Panc1 (cell line): ENCODE data around the gene LIPK. TPM values are rescaled to one million over a fixed set of nuclear protein-coding genes. Genes with fewer than 3 reads are reported as not detected.

Source experiments
- ATAC-seq: fragments of 200-7000 bp; cut with Tn5 transposase; 2 replicates; pipeline ENCODE4 v1.9.1; 2020; ENCODE audit warnings: mild to moderate bottlenecking, moderate library complexity
- Bru-seq: library from RNA; stranded (reverse); fragments of 400-500 nt; gene quantifications from one replicate; lab custom pipeline; 2021; lab: Mats Ljungman, UMichigan
- BruChase-seq, 2 experiments: library from RNA; stranded (reverse); fragments of 400-500 nt; gene quantifications; one replicate each; lab custom pipeline; 2021; lab: Mats Ljungman, UMichigan
- BruUV-seq: library from RNA; stranded (reverse); fragments of 400-500 nt; replicated peaks from 2 replicates; lab custom pipeline; 2021; lab: Mats Ljungman, UMichigan
- CTCF ChIA-PET: fragments of 300-600 bp; sonication (Branson Sonifier 250); formaldehyde crosslinking; loops from one replicate; lab custom pipeline; 2022; ENCODE audit warnings: antibody characterized with exemption; lab: Charles Lee
- POLR2A ChIA-PET: fragments of 300-600 bp; sonication (Branson Sonifier 250); formaldehyde crosslinking; loops from one replicate; lab custom pipeline; 2022; ENCODE audit warnings: antibody characterized with exemption; lab: Charles Lee
- DNase-seq: peaks from one replicate; pipeline ENCODE4 v3.0.0-alpha.2; 2010; ENCODE audit warnings: low read depth, low spot score
- H3K27ac ChIP-seq: 2 replicates; pipeline ENCODE4 v1.5.1; 2011; ENCODE audit warnings: mild to moderate bottlenecking, low read length, inconsistent platforms
- H3K27me3 ChIP-seq: fragments of 200-500 bp; sonication (Bioruptor generic); 2 replicates; pipeline ENCODE4 v1.6.0; 2014; ENCODE audit warnings: low read length, inconsistent platforms; ENCODE audit not compliant: control insufficient read depth, insufficient read depth
- H3K36me3 ChIP-seq: fragments of 200-500 bp; sonication (Bioruptor generic); 2 replicates; pipeline ENCODE4 v1.5.1; 2014; ENCODE audit warnings: inconsistent platforms, mild to moderate bottlenecking, low read length, moderate library complexity; ENCODE audit not compliant: control insufficient read depth, insufficient read depth
- H3K4me1 ChIP-seq: 2 replicates; pipeline ENCODE4 v1.5.1; 2011; ENCODE audit warnings: inconsistent platforms, mild to moderate bottlenecking, low read length, moderate library complexity; ENCODE audit not compliant: control insufficient read depth, insufficient read depth
- H3K4me3 ChIP-seq, 2 experiments: 2 replicates each; pipeline ENCODE4 v1.5.1; 2011 to 2012; ENCODE audit warnings: low read depth in 2 of 2, low read length in 2 of 2, mild to moderate bottlenecking in 2 of 2, inconsistent platforms in 1 of 2, moderate library complexity in 1 of 2
- H3K9me3 ChIP-seq: fragments of 200-500 bp; sonication (Bioruptor generic); 2 replicates; pipeline ENCODE4 v1.5.1; 2014; ENCODE audit warnings: low read depth, mild to moderate bottlenecking, inconsistent platforms, low read length, moderate library complexity; ENCODE audit not compliant: control insufficient read depth, insufficient read depth
- POLR2AphosphoS5 ChIP-seq: IDR thresholded peaks from 2 replicates; pipeline ENCODE4 v1.6.1; 2012; ENCODE audit warnings: mild to moderate bottlenecking, low read depth, low read length, moderate library complexity
- SIN3A ChIP-seq: IDR thresholded peaks from 2 replicates; pipeline ENCODE4 v1.6.1; 2012; ENCODE audit warnings: low read depth, mild to moderate bottlenecking, low read length, moderate library complexity, borderline replicate concordance; ENCODE audit not compliant: insufficient read depth
- TCF7L2 ChIP-seq: IDR thresholded peaks from 2 replicates; pipeline ENCODE4 v1.6.1; 2011; ENCODE audit warnings: mild to moderate bottlenecking, low read depth, low read length, inconsistent platforms
- in situ Hi-C: cut with HindIII; loops from 2 replicates; pipeline ENCODE4 v1.10.0; 2016; ENCODE audit warnings: low sequenced_read_pairs, low pct_unique_long_range_greater_than_20kb
- intact Hi-C: fragments of 100-400 bp; cut with micrococcal nuclease; formaldehyde crosslinking; loops from one replicate; pipeline ENCODE4 v1.10.0; 2022; ENCODE audit not compliant: unreplicated experiment
- long read RNA-seq: library from polyadenylated mRNA; unstranded; transcript quantifications from one replicate; pipeline ENCODE4 v2.0.0, GENCODE V29; 2021; ENCODE audit not compliant: unreplicated experiment
- polyA plus RNA-seq: library from polyadenylated mRNA; unstranded; fragments of >200 nt; gene quantifications from one replicate; pipeline ENCODE4 v1.2.1, GENCODE V29; 2012; ENCODE audit warnings: missing spikeins; ENCODE audit not compliant: insufficient read length
- total RNA-seq: library from RNA; stranded (reverse); gene quantifications from one replicate; pipeline ENCODE4 v1.2.1, GENCODE V29; 2021; ENCODE audit not compliant: unreplicated experiment
- TF ChIP-seq, protein P1 (sequence below): fragments of 450-650 bp; IDR thresholded peaks from 2 replicates; pipeline ENCODE4 v1.5.1; 2017; ENCODE audit warnings: mild to moderate bottlenecking
- TF ChIP-seq, protein P2 (sequence below), 2 experiments: IDR thresholded peaks; 2 replicates each; pipeline ENCODE4 v1.6.1; 2011 to 2012; ENCODE audit warnings: low read depth in 2 of 2, control low read depth in 1 of 2, low read length in 1 of 2, mild to moderate bottlenecking in 1 of 2, moderate library complexity in 1 of 2; ENCODE audit not compliant: insufficient read depth in 1 of 2

The LIPK gene, protein sequence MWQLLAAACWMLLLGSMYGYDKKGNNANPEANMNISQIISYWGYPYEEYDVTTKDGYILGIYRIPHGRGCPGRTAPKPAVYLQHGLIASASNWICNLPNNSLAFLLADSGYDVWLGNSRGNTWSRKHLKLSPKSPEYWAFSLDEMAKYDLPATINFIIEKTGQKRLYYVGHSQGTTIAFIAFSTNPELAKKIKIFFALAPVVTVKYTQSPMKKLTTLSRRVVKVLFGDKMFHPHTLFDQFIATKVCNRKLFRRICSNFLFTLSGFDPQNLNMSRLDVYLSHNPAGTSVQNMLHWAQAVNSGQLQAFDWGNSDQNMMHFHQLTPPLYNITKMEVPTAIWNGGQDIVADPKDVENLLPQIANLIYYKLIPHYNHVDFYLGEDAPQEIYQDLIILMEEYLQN
- not detected for total RNA-seq
- polyA plus RNA-seq = not detected
- percentile 4 among the genes with signal in this experiment for Bru-seq, nascent RNA
- percentile 6 among the genes with signal in this experiment for BruChase-seq, experiment 1, labeled RNA remaining after a 2-hour chase
- percentile 4 among the genes with signal in this experiment for BruChase-seq, experiment 2, labeled RNA remaining after a 6-hour chase
- long read RNA-seq = 0 reads

DNA sequence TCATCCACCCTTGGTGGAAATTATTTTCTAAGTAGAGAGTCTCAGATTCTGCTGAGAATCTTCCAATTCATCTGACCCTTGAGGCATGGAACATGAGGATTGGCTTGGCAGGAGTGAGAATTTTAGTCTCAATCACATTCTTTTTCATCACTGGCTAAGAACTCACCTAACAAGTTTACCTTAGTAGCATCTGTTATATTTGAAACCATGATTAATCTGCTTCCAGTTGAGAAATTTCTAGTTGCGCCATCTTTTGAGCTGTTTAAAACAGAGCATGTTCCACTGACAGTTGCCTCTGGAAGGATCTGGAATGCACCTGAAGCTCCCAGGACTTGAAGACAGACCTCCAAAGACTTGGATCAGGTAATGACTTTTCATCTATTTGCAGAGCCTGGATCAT is at the start of gene LIPK:
TSS of gene LIPK (plus strand) at position 292 of the 400 bp plus-strand sequence. CDS start 18,295 bp downstream, outside the sequence.
- Histone ChIP-seq H3K4me1 (peaks cover 23% of the 10 kb centered on the region), H3K9me3 (no peaks in the 10 kb centered on the region), H3K27ac (peak within 1 kb of the TSS; percentile 71), H3K4me3 (no peak within 1 kb of the TSS), H3K36me3 (no peaks in the 10 kb centered on the region), H3K27me3 (no peaks in the 10 kb centered on the region)
- no peak for DNase-seq
- BruUV-seq = no TSS peak
- POLR2A ChIA-PET = no interaction called here
- no peak for ATAC-seq
- intact Hi-C loops (no loop called here), in situ Hi-C loops (no loop called here)
- TF ChIP-seq SIN3A = no peak
- no peak for TF ChIP-seq TCF7L2
- TF ChIP-seq, protein P1, sequence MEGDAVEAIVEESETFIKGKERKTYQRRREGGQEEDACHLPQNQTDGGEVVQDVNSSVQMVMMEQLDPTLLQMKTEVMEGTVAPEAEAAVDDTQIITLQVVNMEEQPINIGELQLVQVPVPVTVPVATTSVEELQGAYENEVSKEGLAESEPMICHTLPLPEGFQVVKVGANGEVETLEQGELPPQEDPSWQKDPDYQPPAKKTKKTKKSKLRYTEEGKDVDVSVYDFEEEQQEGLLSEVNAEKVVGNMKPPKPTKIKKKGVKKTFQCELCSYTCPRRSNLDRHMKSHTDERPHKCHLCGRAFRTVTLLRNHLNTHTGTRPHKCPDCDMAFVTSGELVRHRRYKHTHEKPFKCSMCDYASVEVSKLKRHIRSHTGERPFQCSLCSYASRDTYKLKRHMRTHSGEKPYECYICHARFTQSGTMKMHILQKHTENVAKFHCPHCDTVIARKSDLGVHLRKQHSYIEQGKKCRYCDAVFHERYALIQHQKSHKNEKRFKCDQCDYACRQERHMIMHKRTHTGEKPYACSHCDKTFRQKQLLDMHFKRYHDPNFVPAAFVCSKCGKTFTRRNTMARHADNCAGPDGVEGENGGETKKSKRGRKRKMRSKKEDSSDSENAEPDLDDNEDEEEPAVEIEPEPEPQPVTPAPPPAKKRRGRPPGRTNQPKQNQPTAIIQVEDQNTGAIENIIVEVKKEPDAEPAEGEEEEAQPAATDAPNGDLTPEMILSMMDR = no peak
- CTCF ChIA-PET = no interaction called here

DNA sequence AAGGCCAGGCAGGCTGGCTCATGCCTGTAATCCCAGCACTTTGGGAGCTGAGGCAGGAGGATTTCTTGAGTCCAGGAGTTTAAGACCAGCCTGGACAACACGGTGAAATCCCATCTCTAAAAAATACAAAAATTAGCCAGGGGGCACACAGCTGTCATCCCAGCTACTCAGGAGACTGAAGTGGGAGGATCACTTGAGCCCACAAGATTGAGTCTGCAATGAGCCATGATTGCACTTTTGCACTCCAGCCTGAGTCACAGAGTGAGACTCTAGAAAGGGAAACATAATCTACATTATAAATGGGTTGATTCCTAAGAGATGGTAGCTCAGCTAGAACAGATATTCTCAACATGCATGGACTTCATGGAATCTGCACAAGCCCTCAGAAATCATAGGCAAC is 48.1 kb upstream of the LIPK start:
- Histone ChIP-seq H3K4me3 (no peak overlapping the region), H3K36me3 (no peaks in the 10 kb centered on the region; the same call in 1 of the 2 replicates), H3K27me3 (no peaks in the 10 kb centered on the region), H3K4me1 (no peaks in the 10 kb centered on the region), H3K27ac (no peak overlapping the region), H3K9me3 (no peaks in the 10 kb centered on the region)
- in situ Hi-C loops (no loop called here), intact Hi-C loops (no loop called here)
- ATAC-seq (no peak), DNase-seq (no peak)
- BruUV-seq = no TSS peak
- ChIA-PET POLR2A (no interaction called here), CTCF (no interaction called here)
- TF ChIP-seq, protein P1 = no peak
- TF ChIP-seq SIN3A (no peak), POLR2AphosphoS5 (no peak), TCF7L2 (no peak)
- TF ChIP-seq, protein P2, sequence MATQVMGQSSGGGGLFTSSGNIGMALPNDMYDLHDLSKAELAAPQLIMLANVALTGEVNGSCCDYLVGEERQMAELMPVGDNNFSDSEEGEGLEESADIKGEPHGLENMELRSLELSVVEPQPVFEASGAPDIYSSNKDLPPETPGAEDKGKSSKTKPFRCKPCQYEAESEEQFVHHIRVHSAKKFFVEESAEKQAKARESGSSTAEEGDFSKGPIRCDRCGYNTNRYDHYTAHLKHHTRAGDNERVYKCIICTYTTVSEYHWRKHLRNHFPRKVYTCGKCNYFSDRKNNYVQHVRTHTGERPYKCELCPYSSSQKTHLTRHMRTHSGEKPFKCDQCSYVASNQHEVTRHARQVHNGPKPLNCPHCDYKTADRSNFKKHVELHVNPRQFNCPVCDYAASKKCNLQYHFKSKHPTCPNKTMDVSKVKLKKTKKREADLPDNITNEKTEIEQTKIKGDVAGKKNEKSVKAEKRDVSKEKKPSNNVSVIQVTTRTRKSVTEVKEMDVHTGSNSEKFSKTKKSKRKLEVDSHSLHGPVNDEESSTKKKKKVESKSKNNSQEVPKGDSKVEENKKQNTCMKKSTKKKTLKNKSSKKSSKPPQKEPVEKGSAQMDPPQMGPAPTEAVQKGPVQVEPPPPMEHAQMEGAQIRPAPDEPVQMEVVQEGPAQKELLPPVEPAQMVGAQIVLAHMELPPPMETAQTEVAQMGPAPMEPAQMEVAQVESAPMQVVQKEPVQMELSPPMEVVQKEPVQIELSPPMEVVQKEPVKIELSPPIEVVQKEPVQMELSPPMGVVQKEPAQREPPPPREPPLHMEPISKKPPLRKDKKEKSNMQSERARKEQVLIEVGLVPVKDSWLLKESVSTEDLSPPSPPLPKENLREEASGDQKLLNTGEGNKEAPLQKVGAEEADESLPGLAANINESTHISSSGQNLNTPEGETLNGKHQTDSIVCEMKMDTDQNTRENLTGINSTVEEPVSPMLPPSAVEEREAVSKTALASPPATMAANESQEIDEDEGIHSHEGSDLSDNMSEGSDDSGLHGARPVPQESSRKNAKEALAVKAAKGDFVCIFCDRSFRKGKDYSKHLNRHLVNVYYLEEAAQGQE (IDR thresholded peaks at IDR 0.05; ENCODE audit: insufficient read depth in 1 of 2, low read depth in 2 of 2, low read length in 1 of 2) = no peak
